Measurements from ENCODE around the gene APOO. TPM values are rescaled to one million over a fixed set of nuclear protein-coding genes. Genes with fewer than 3 reads are reported as not detected.

The APOO gene
- total and polyA plus RNA-seq, 4 donors = 5.4 to 18.0 (median 8.8) TPM

DNA sequence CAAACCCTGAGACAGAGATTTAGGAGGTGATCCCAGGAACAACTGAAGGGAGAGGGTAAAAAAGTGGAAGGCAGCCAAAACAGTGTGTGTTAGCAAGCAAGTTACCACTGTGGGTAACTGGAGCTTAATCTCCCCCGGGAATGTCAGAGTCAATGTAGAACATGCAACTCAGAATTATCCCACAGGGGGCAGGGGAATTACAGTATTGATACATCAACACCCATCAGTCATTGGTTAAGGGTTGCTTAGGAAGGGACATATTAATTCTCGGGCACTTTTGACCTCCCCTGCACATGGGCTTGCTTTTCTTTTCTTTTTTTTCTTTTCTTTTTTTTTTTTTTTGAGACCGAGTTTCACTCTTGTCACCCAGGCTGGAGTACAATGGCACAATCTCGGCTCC lies 29.4 kb upstream of the APOO start:
- Histone ChIP-seq H3K9me3 (ENCODE audit: control insufficient read depth in 4 of 4, low read length in 3 of 4) (no peaks in the 10 kb centered on the region), H3K27me3 (ENCODE audit: control insufficient read depth in 4 of 4, insufficient read depth in 4 of 4, low read length in 3 of 4) (peaks cover 0 to 3% (median 0%) of the 10 kb centered on the region in 4 donors), H3K9ac (ENCODE audit: low read depth in 1 of 2, low read length in 2 of 2) (no peak overlapping the region), H3K27ac (ENCODE audit: low read depth in 1 of 2, low read length in 2 of 2) (no peak overlapping the region), H3K36me3 (ENCODE audit: control insufficient read depth in 4 of 4, insufficient read depth in 3 of 4, low read depth in 1 of 4, low read length in 3 of 4) (no peaks in the 10 kb centered on the region), H3K4me3 (ENCODE audit: low read depth in 1 of 3, low read length in 3 of 3) (no peak overlapping the region), H3K4me1 (ENCODE audit: control insufficient read depth in 4 of 4, insufficient read depth in 4 of 4, low read length in 3 of 4) (no peaks in the 10 kb centered on the region)
- no peak for TF ChIP-seq EGR1 (IDR thresholded peaks at IDR 0.05; ENCODE audit: low read depth in 2 of 2)
- TF ChIP-seq, protein P1, sequence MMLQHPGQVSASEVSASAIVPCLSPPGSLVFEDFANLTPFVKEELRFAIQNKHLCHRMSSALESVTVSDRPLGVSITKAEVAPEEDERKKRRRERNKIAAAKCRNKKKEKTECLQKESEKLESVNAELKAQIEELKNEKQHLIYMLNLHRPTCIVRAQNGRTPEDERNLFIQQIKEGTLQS (IDR thresholded peaks at IDR 0.05) = no peak
- TF ChIP-seq MAX (IDR thresholded peaks at IDR 0.05) = no peak
- TF ChIP-seq HNF4A (conservative IDR thresholded peaks at IDR 0.05) = no peak
- TF ChIP-seq SP1 (IDR thresholded peaks at IDR 0.05) = no peak
- no peak for TF ChIP-seq FOXA1 (IDR thresholded peaks at IDR 0.05)
- TF ChIP-seq RAD21 (IDR thresholded peaks at IDR 0.05) = no peak
- no peak for TF ChIP-seq CTCF (IDR thresholded peaks at IDR 0.05; ENCODE audit: low read depth, low read length, missing input control)
- TF ChIP-seq, protein P2, sequence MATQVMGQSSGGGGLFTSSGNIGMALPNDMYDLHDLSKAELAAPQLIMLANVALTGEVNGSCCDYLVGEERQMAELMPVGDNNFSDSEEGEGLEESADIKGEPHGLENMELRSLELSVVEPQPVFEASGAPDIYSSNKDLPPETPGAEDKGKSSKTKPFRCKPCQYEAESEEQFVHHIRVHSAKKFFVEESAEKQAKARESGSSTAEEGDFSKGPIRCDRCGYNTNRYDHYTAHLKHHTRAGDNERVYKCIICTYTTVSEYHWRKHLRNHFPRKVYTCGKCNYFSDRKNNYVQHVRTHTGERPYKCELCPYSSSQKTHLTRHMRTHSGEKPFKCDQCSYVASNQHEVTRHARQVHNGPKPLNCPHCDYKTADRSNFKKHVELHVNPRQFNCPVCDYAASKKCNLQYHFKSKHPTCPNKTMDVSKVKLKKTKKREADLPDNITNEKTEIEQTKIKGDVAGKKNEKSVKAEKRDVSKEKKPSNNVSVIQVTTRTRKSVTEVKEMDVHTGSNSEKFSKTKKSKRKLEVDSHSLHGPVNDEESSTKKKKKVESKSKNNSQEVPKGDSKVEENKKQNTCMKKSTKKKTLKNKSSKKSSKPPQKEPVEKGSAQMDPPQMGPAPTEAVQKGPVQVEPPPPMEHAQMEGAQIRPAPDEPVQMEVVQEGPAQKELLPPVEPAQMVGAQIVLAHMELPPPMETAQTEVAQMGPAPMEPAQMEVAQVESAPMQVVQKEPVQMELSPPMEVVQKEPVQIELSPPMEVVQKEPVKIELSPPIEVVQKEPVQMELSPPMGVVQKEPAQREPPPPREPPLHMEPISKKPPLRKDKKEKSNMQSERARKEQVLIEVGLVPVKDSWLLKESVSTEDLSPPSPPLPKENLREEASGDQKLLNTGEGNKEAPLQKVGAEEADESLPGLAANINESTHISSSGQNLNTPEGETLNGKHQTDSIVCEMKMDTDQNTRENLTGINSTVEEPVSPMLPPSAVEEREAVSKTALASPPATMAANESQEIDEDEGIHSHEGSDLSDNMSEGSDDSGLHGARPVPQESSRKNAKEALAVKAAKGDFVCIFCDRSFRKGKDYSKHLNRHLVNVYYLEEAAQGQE (IDR thresholded peaks at IDR 0.05) = no peak
- no peak for TF ChIP-seq GABPA (IDR thresholded peaks at IDR 0.05 in 1 of 2, conservative IDR thresholded peaks at IDR 0.05 in 1 of 2)
- TF ChIP-seq RXRA (IDR thresholded peaks at IDR 0.05) = no peak
- no peak for TF ChIP-seq HNF4G (IDR thresholded peaks at IDR 0.05)
- no peak for TF ChIP-seq FOXA2 (IDR thresholded peaks at IDR 0.05)
- TF ChIP-seq YY1 (IDR thresholded peaks at IDR 0.05) = no peak
- TF ChIP-seq JUND (IDR thresholded peaks at IDR 0.05) = no peak
- no peak for TF ChIP-seq TAF1 (conservative IDR thresholded peaks at IDR 0.05)
- TF ChIP-seq, protein P3, sequence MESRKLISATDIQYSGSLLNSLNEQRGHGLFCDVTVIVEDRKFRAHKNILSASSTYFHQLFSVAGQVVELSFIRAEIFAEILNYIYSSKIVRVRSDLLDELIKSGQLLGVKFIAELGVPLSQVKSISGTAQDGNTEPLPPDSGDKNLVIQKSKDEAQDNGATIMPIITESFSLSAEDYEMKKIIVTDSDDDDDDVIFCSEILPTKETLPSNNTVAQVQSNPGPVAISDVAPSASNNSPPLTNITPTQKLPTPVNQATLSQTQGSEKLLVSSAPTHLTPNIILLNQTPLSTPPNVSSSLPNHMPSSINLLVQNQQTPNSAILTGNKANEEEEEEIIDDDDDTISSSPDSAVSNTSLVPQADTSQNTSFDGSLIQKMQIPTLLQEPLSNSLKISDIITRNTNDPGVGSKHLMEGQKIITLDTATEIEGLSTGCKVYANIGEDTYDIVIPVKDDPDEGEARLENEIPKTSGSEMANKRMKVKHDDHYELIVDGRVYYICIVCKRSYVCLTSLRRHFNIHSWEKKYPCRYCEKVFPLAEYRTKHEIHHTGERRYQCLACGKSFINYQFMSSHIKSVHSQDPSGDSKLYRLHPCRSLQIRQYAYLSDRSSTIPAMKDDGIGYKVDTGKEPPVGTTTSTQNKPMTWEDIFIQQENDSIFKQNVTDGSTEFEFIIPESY (IDR thresholded peaks at IDR 0.05) = no peak
- no peak for TF ChIP-seq NR2F2 (IDR thresholded peaks at IDR 0.05)
- no peak for DNase-seq (ENCODE audit: low spot score)
- WGBS = 73% methylated on average over 4 of the region's 4 CpGs
